Esophagus muscularis mucosa (tissue), 4 donors: ENCODE data around the gene KIF23. TPM values are rescaled to one million over a fixed set of nuclear protein-coding genes. Genes with fewer than 3 reads are reported as not detected.

Source experiments
- DNase-seq: peaks from one replicate; pipeline ENCODE4 v3.0.0-alpha.2; 2017; ENCODE audit errors: extremely low spot score
- H3K27ac ChIP-seq, 4 donors: fragments of 200-600 bp; sonication (generic); replicated peaks in 1 of 4; 1 replicate in 3 of 4; 2 replicates in 1 of 4; pipeline ENCODE4 v1.5.1; 2016 to 2019; ENCODE audit warnings: mild to moderate bottlenecking in 1 of 4
- H3K27me3 ChIP-seq, 4 donors: fragments of 200-600 bp; sonication (generic); one replicate each; pipeline versions ENCODE4 v1.5.1 to v1.6.0; 2016 to 2019
- H3K36me3 ChIP-seq, 4 donors: fragments of 200-600 bp; sonication (generic); one replicate each; pipeline ENCODE4 v1.5.1; 2016 to 2019
- H3K4me1 ChIP-seq, 4 donors: fragments of 200-600 bp; sonication (generic); one replicate each; pipeline ENCODE4 v1.5.1; 2016 to 2019
- H3K4me3 ChIP-seq, 4 donors: fragments of 200-600 bp; sonication (generic); 1 replicate in 2 of 4; 2 replicates in 2 of 4; pipeline ENCODE4 v1.5.1; 2016 to 2019; ENCODE audit warnings: mild to moderate bottlenecking in 4 of 4, moderate library complexity in 1 of 4
- H3K9me3 ChIP-seq, 4 donors: fragments of 200-600 bp; sonication (generic); 1 replicate in 3 of 4; 2 replicates in 1 of 4; pipeline ENCODE4 v1.5.1; 2016 to 2019
- EP300 ChIP-seq: sonication (generic); formaldehyde crosslinking; IDR thresholded peaks from one replicate; pipeline ENCODE4 v1.6.1; 2017; ENCODE audit warnings: antibody characterized with exemption
- POLR2A ChIP-seq: fragments of 450-650 bp; IDR thresholded peaks from one replicate; pipeline ENCODE4 v1.6.1; 2017; ENCODE audit warnings: antibody characterized with exemption, moderate library complexity, mild to moderate bottlenecking, low read depth
- POLR2AphosphoS5 ChIP-seq, 2 donors: sonication (generic); formaldehyde crosslinking; IDR thresholded peaks; one replicate each; pipeline ENCODE4 v1.6.1; 2017; ENCODE audit warnings: antibody characterized with exemption in 2 of 2
- WGBS: methylation state at CpG from one replicate; pipeline ENCODE4 v1.1.5; 2018; 5-methylcytosine and 5-hydroxymethylcytosine counted together
- intact Hi-C: fragments of 100-400 bp; cut with DNase I; formaldehyde crosslinking; loops from one replicate; pipeline ENCODE4 v1.15.1; 2023
- total RNA-seq, 4 donors: library from RNA; depleted of rRNA; stranded (reverse); fragments of >200 nt; gene quantifications; one replicate each; pipeline versions ENCODE4 v1.1.0 to v1.2.1, GENCODE V29; 2016
- TF ChIP-seq, protein P1 (sequence below), 3 experiments: fragments of 200-600 bp in 2 of 3; fragments of 450-650 bp in 1 of 3; sonication (generic) in 2 of 3; IDR thresholded peaks; one replicate each; pipeline ENCODE4 v1.5.1; 2017 to 2019; ENCODE audit warnings: antibody characterized with exemption in 3 of 3, mild to moderate bottlenecking in 2 of 3, moderate library complexity in 1 of 3

Gene KIF23
- 1 to 10 TPM; 1.7 to 7.1 (median 4.9) TPM for total RNA-seq

DNA sequence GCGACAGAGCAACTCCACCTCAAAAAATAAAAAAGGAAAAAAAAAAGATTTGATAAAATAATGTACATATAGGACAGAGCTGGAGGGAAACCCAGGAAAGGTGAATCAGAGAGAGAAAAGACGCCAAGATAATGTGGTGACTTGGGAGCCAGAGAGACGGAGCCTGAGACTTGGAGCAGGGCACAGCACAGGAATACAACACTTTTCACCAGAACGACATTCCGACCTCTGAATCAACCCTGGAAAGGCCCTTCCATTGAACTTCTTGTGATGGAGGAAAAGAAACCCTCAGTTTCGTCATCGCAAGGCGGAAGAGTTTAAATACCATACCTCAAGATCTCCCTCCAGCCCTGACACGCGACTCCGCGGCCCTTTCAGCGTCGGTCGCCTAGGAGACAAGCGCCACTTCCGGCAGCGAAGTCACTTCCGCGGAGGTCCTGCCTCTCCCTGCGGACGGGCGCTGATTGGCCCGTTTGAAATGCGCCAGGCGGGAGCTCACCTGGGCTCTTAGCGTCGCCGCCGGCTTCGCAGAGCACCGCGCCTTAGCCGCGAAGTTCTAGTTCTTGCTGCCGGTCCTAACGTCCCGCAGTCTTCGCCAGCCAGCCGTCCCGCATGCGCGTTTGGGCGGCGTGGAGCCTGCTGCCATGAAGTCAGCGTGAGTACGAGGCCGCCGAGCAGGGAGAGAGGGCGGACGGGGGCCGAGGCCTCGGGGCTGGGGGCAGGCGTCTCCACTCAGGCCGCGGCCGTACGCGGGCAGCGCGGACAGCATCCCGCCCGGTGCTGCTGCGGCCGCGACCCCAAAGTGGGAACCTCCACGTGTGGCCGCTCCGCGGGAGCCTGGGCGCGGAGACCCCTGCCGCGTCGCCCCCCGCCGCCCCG, at the start of gene KIF23:
Gene KIF23, plus strand, starts transcription at position 528 of the 879 bp plus-strand sequence. Its CDS starts 117 bp downstream, at position 645.
- Histone ChIP-seq H3K36me3 (no peaks in the 10 kb centered on the region), H3K27ac (peak within 1 kb of the TSS; percentile 74 to 90 (median 82)), H3K4me3 (peak within 1 kb of the TSS; percentile 83 to 93 (median 85)), H3K9me3 (no peaks in the 10 kb centered on the region), H3K27me3 (no peaks in the 10 kb centered on the region), H3K4me1 (peaks cover 0 to 20% (median 16%) of the 10 kb centered on the region in 4 donors)
- intact Hi-C loops, result no loop called here
- peak; percentile 93 for DNase-seq
- TF ChIP-seq, protein P1, sequence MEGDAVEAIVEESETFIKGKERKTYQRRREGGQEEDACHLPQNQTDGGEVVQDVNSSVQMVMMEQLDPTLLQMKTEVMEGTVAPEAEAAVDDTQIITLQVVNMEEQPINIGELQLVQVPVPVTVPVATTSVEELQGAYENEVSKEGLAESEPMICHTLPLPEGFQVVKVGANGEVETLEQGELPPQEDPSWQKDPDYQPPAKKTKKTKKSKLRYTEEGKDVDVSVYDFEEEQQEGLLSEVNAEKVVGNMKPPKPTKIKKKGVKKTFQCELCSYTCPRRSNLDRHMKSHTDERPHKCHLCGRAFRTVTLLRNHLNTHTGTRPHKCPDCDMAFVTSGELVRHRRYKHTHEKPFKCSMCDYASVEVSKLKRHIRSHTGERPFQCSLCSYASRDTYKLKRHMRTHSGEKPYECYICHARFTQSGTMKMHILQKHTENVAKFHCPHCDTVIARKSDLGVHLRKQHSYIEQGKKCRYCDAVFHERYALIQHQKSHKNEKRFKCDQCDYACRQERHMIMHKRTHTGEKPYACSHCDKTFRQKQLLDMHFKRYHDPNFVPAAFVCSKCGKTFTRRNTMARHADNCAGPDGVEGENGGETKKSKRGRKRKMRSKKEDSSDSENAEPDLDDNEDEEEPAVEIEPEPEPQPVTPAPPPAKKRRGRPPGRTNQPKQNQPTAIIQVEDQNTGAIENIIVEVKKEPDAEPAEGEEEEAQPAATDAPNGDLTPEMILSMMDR (IDR thresholded peaks at IDR 0.05), result no peak
- TF ChIP-seq EP300 (no peak), POLR2AphosphoS5 (IDR thresholded peaks at IDR 0.05) (peak; percentile 57 to 75), POLR2A (no peak)
- WGBS, result 4% methylated on average over 30 of the region's 78 CpGs

DNA sequence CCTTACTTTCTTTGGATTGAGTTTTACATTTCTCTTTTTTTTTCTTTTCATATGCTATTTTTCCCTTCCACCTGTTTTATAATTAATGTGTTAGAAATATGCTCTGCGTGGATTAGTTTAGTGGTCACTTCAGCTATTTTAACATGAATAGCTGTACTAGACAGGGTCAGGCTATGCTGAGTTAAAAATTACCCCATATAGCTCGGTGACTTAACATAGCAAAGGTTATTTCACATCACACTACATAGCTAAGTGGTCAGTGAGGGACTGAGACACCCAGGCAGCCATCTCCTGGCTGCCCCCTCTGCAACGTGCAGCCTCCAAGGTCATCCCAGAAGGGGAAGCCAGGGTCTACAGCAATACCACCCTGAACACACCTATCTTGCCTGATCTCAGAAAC, 46.9 kb upstream of the KIF23 start:
- H3K4me3 ChIP-seq, result no peak overlapping the region
- no peak for TF ChIP-seq POLR2A
- TF ChIP-seq EP300, result no peak
- TF ChIP-seq, protein P1 (IDR thresholded peaks at IDR 0.05), result no peak
- no peak for TF ChIP-seq POLR2AphosphoS5 (IDR thresholded peaks at IDR 0.05)
- DNase-seq, result no peak
- no peaks in the 10 kb centered on the region for H3K9me3 ChIP-seq
- H3K36me3 ChIP-seq, result no peaks in the 10 kb centered on the region
- intact Hi-C loops, result no loop called here
- WGBS, result 63% methylated on average over 3 of the region's 3 CpGs
- no peaks in the 10 kb centered on the region for H3K4me1 ChIP-seq
- no peaks in the 10 kb centered on the region for H3K27me3 ChIP-seq
- H3K27ac ChIP-seq, result no peak overlapping the region

DNA sequence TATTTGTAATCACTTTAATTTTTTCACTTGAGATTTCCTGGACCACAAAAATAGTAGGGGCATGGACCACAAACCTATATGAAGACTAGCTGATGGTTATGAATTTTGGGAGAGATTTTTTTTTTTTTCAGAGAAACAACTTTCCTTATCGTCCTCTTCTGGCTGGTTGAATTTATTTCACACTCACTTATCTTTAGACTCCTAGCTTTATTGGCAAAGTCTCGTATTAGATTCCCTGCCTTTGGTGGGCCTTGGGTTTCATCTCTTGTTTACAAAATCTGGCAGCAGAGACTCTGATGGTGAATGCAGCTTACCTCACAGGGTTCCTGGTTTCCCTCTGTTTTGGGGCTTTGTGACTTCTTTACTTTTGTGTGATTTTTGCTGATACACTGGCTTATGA, 44.5 kb upstream of the KIF23 start:
- Histone ChIP-seq H3K36me3 (no peaks in the 10 kb centered on the region), H3K9me3 (peaks cover 0 to 5% (median 0%) of the 10 kb centered on the region in 4 donors), H3K4me1 (no peaks in the 10 kb centered on the region), H3K27me3 (no peaks in the 10 kb centered on the region), H3K4me3 (no peak overlapping the region), H3K27ac (no peak overlapping the region)
- intact Hi-C loops, result no loop called here
- WGBS, result 83% methylated on average over 2 of the region's 2 CpGs
- no peak for DNase-seq
- TF ChIP-seq EP300 (no peak), POLR2AphosphoS5 (IDR thresholded peaks at IDR 0.05) (no peak)
- TF ChIP-seq, protein P1 (IDR thresholded peaks at IDR 0.05), result no peak

GRCh38 chr15:69373406-69373805, 40.7 kb upstream of the KIF23 start:
- H3K9me3 ChIP-seq, result peaks cover 0 to 5% (median 0%) of the 10 kb centered on the region in 4 donors
- DNase-seq, result no peak
- no peaks in the 10 kb centered on the region for H3K4me1 ChIP-seq
- no peak overlapping the region for H3K4me3 ChIP-seq
- WGBS, result 91% methylated on average over 6 of the region's 6 CpGs
- no peak for TF ChIP-seq POLR2AphosphoS5 (IDR thresholded peaks at IDR 0.05)
- TF ChIP-seq POLR2A, result no peak
- TF ChIP-seq, protein P1 (IDR thresholded peaks at IDR 0.05), result no peak
- TF ChIP-seq EP300, result no peak
- peaks cover 0 to 4% (median 0%) of the 10 kb centered on the region in 4 donors for H3K27me3 ChIP-seq
- intact Hi-C loops, result no loop called here
- H3K36me3 ChIP-seq, result no peaks in the 10 kb centered on the region
- H3K27ac ChIP-seq, result no peak overlapping the region
